H9 (cell line): ENCODE measurements around the gene LRIG1. TPM values are rescaled to one million over a fixed set of nuclear protein-coding genes. Genes with fewer than 3 reads are reported as not detected.

Experiments
- DNase-seq: peaks from one replicate; pipeline ENCODE4 v3.0.0-alpha.2; 2017
- H2AFZ ChIP-seq: one replicate; pipeline ENCODE4 v1.6.1; 2013; ENCODE audit warnings: mild to moderate bottlenecking, low read length, control low read depth, moderate library complexity
- H2AK5ac ChIP-seq: 2 replicates; pipeline ENCODE4 v1.6.1; 2013; ENCODE audit warnings: low read length, control low read depth, mixed read lengths; ENCODE audit not compliant: insufficient read length
- H2BK120ac ChIP-seq: one replicate; pipeline ENCODE4 v1.6.1; 2013; ENCODE audit warnings: low read depth, mild to moderate bottlenecking, low read length, control low read depth, inconsistent platforms; ENCODE audit not compliant: poor library complexity, severe bottlenecking
- H2BK12ac ChIP-seq: 2 replicates; pipeline ENCODE4 v1.6.1; 2013; ENCODE audit warnings: low read length, control low read depth, mixed read lengths, low read depth; ENCODE audit not compliant: insufficient read length
- H2BK15ac ChIP-seq: 2 replicates; pipeline ENCODE4 v1.6.1; 2013; ENCODE audit warnings: low read depth, low read length, control low read depth
- H2BK20ac ChIP-seq: one replicate; pipeline ENCODE4 v1.6.1; 2013; ENCODE audit warnings: low read depth, mild to moderate bottlenecking, low read length, control low read depth, inconsistent platforms; ENCODE audit not compliant: poor library complexity, severe bottlenecking
- H2BK5ac ChIP-seq: 2 replicates; pipeline ENCODE4 v1.6.1; 2013; ENCODE audit warnings: low read length, control low read depth, mixed read lengths; ENCODE audit not compliant: insufficient read length
- H3K14ac ChIP-seq: 2 replicates; pipeline ENCODE4 v1.6.1; 2013; ENCODE audit warnings: low read length, control low read depth; ENCODE audit not compliant: insufficient read depth
- H3K18ac ChIP-seq: 2 replicates; pipeline ENCODE4 v1.6.1; 2013; ENCODE audit warnings: low read depth, mild to moderate bottlenecking, mixed read lengths, low read length, control low read depth; ENCODE audit not compliant: insufficient read length
- H3K23ac ChIP-seq: 2 replicates; pipeline ENCODE4 v1.6.1; 2013; ENCODE audit warnings: low read length, control low read depth, mixed read lengths, low read depth; ENCODE audit not compliant: insufficient read length
- H3K23me2 ChIP-seq: 2 replicates; pipeline ENCODE4 v1.6.1; 2013; ENCODE audit warnings: low read depth, mild to moderate bottlenecking, mixed read lengths, low read length, control low read depth; ENCODE audit not compliant: insufficient read length, poor library complexity, severe bottlenecking
- H3K27ac ChIP-seq: 2 replicates; pipeline ENCODE4 v1.5.1; 2013; ENCODE audit warnings: low read length, control low read depth, mixed read lengths, low read depth; ENCODE audit not compliant: insufficient read length
- H3K27me3 ChIP-seq: 2 replicates; pipeline ENCODE4 v1.6.1; 2013; ENCODE audit warnings: low read length, control low read depth, inconsistent platforms; ENCODE audit not compliant: insufficient read depth
- H3K4ac ChIP-seq: 2 replicates; pipeline ENCODE4 v1.6.1; 2013; ENCODE audit warnings: low read depth, mild to moderate bottlenecking, control low read depth, inconsistent platforms, low read length, moderate library complexity
- H3K4me1 ChIP-seq: 2 replicates; pipeline ENCODE4 v1.6.1; 2013; ENCODE audit warnings: low read length, control low read depth, inconsistent platforms; ENCODE audit not compliant: insufficient read depth
- H3K4me2 ChIP-seq: 2 replicates; pipeline ENCODE4 v1.6.1; 2013; ENCODE audit warnings: low read length, control low read depth, mixed read lengths; ENCODE audit not compliant: insufficient read length, insufficient read depth
- H3K56ac ChIP-seq: 2 replicates; pipeline ENCODE4 v1.6.1; 2013; ENCODE audit warnings: low read depth, mild to moderate bottlenecking, mixed read lengths, low read length, control low read depth; ENCODE audit not compliant: insufficient read length
- H3K79me1 ChIP-seq: 2 replicates; pipeline ENCODE4 v1.6.1; 2013; ENCODE audit warnings: low read depth, mild to moderate bottlenecking, moderate library complexity, low read length, control low read depth, inconsistent platforms; ENCODE audit not compliant: insufficient read depth, poor library complexity, severe bottlenecking
- H3K79me2 ChIP-seq: 2 replicates; pipeline ENCODE4 v1.6.1; 2013; ENCODE audit warnings: low read length, control low read depth, inconsistent platforms; ENCODE audit not compliant: insufficient read depth
- H3K9ac ChIP-seq: 2 replicates; pipeline ENCODE4 v1.6.1; 2013; ENCODE audit warnings: low read length, control low read depth, mixed read lengths; ENCODE audit not compliant: insufficient read length; ENCODE audit errors: extremely low read depth
- H3K9me3 ChIP-seq: one replicate; pipeline ENCODE4 v1.6.1; 2013; ENCODE audit warnings: low read depth, low read length, inconsistent platforms; ENCODE audit not compliant: control insufficient read depth
- H3T11ph ChIP-seq: one replicate; pipeline ENCODE4 v1.6.1; 2013; ENCODE audit warnings: mild to moderate bottlenecking, low read length, control low read depth, inconsistent platforms
- H4K20me1 ChIP-seq: one replicate; pipeline ENCODE4 v1.6.1; 2013; ENCODE audit not compliant: control insufficient read depth, insufficient read length, insufficient read depth
- H4K5ac ChIP-seq: 2 replicates; pipeline ENCODE4 v1.6.1; 2013; ENCODE audit warnings: low read depth, mild to moderate bottlenecking, mixed read lengths, low read length, control low read depth; ENCODE audit not compliant: insufficient read length
- H4K8ac ChIP-seq: replicated peaks from 2 replicates; pipeline ENCODE4 v1.6.1; 2013; ENCODE audit warnings: low read length, control low read depth, mixed read lengths, low read depth; ENCODE audit not compliant: insufficient read length
- H4K91ac ChIP-seq: 2 replicates; pipeline ENCODE4 v1.6.1; 2013; ENCODE audit warnings: low read depth, mild to moderate bottlenecking, moderate library complexity, mixed read lengths, low read length, control low read depth; ENCODE audit not compliant: insufficient read length
- H3K27ac Mint-ChIP-seq, 3 experiments: 2 replicates in 2 of 3; 3 replicates in 1 of 3; pipeline ENCODE4 v1.8.0; 2020 to 2021; ENCODE audit warnings: mixed read lengths in 3 of 3, mild to moderate bottlenecking in 1 of 3, moderate library complexity in 1 of 3
- H3K27me3 Mint-ChIP-seq: 2 replicates; pipeline ENCODE4 v1.8.0; 2021; ENCODE audit warnings: low read depth, mild to moderate bottlenecking, moderate library complexity, mixed read lengths
- H3K36me3 Mint-ChIP-seq, 3 experiments: 2 replicates in 2 of 3; 3 replicates in 1 of 3; pipeline ENCODE4 v1.8.0; 2020 to 2021; ENCODE audit warnings: low read depth in 3 of 3, mixed read lengths in 3 of 3; ENCODE audit not compliant: insufficient read depth in 1 of 3
- H3K4me1 Mint-ChIP-seq, 2 experiments: 2 replicates each; pipeline ENCODE4 v1.8.0; 2020; ENCODE audit warnings: mixed read lengths in 2 of 2
- H3K4me3 Mint-ChIP-seq, 2 experiments: 2 replicates in 1 of 2; 3 replicates in 1 of 2; pipeline ENCODE4 v1.8.0; 2020 to 2021; ENCODE audit warnings: mild to moderate bottlenecking in 2 of 2, mixed read lengths in 2 of 2, moderate library complexity in 1 of 2
- H3K9me3 Mint-ChIP-seq, 2 experiments: 2 replicates in 1 of 2; 3 replicates in 1 of 2; pipeline ENCODE4 v1.8.0; 2020; ENCODE audit warnings: mild to moderate bottlenecking in 2 of 2, mixed read lengths in 2 of 2, moderate library complexity in 1 of 2
- WGBS: extraction: QIAGEN DNeasy Blood & Tissue Kit; methylation state at CpG from one replicate; pipeline ENCODE4 v1.1.7; 2013; ENCODE audit warnings: missing lambda C conversion rate, low lambda C conversion rate, mixed read lengths; ENCODE audit not compliant: insufficient read length; ENCODE audit errors: extremely low coverage; 5-methylcytosine and 5-hydroxymethylcytosine counted together
- total RNA-seq: library from RNA; stranded (reverse); gene quantifications from 2 replicates; pipeline ENCODE4 v1.2.1, GENCODE V29; 2021
- TF ChIP-seq, protein P1 (sequence below): fragments of 200-600 bp; sonication (generic); conservative IDR thresholded peaks from 3 replicates; pipeline ENCODE4 v1.8.0; 2021; ENCODE audit warnings: antibody characterized with exemption, mild to moderate bottlenecking

Gene LRIG1
- total RNA-seq, 1 experiment from 2014 or later, result 70.3 TPM

DNA sequence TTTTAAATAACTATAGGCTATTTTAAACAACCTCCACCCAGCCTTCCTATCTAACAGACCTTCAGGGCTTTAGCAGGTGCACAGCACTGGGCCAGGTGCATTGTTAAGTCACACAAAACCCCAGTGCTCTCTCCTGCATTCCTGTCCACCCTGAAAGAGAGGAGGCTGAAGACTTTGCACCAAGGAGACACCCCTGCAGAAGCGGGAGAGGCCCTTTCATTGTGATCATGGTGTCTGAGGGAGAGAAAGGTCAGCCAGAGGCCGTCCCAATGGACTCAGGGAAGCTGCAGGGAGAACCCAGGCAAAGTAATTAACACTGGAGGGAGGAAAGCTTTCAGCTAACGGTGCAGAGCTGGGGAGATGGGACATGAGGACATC, 5.2 kb downstream of the LRIG1 start:
- WGBS, result no CpG with 5 or more reads among the region's 3 CpGs
- Histone ChIP-seq H3K18ac (no peak overlapping the region), H3K4me1 (peaks cover 25% of the 10 kb centered on the region), H4K8ac (no peak overlapping the region), H3K79me2 (peaks cover 52% of the 10 kb centered on the region), H3K9me3 (no peaks in the 10 kb centered on the region), H4K91ac (no peak overlapping the region), H3K79me1 (no peaks in the 10 kb centered on the region), H4K20me1 (peaks cover 2% of the 10 kb centered on the region), H2BK5ac (peak overlapping the region; percentile 36), H3K14ac (no peak overlapping the region), H2BK12ac (peak overlapping the region; percentile 28), H2AFZ (no peak overlapping the region), H3K23me2 (peaks cover 13% of the 10 kb centered on the region), H2BK20ac (no peak overlapping the region), H3K23ac (no peak overlapping the region), H3K27ac (peak overlapping the region; percentile 97), H3T11ph (no peak overlapping the region), H3K9ac (peak overlapping the region; percentile 40), H2BK120ac (no peak overlapping the region), H3K4ac (no peak overlapping the region), H3K56ac (peak overlapping the region; percentile 66), H4K5ac (no peak overlapping the region), H2BK15ac (no peak overlapping the region; the same call in 1 of the 2 replicates), H3K27me3 (no peaks in the 10 kb centered on the region), H3K4me2 (peak overlapping the region; percentile 90), H2AK5ac (peak overlapping the region; percentile 96)
- peaks cover 0 to 3% of the 10 kb centered on the region in 2 experiments; a peak in 3 of 5 replicates for H3K9me3 Mint-ChIP-seq
- peaks cover 2 to 12% (median 10%) of the 10 kb centered on the region in 3 experiments; a peak in 6 of 7 replicates for H3K36me3 Mint-ChIP-seq
- H3K27ac Mint-ChIP-seq, result peak overlapping the region; percentile 69 to 97 (median 96)
- peak overlapping the region; percentile 40 to 99 for H3K4me3 Mint-ChIP-seq
- peak; percentile 77 for DNase-seq
- H3K4me1 Mint-ChIP-seq, result peaks cover 85 to 86% of the 10 kb centered on the region in 2 experiments
- TF ChIP-seq, protein P1, sequence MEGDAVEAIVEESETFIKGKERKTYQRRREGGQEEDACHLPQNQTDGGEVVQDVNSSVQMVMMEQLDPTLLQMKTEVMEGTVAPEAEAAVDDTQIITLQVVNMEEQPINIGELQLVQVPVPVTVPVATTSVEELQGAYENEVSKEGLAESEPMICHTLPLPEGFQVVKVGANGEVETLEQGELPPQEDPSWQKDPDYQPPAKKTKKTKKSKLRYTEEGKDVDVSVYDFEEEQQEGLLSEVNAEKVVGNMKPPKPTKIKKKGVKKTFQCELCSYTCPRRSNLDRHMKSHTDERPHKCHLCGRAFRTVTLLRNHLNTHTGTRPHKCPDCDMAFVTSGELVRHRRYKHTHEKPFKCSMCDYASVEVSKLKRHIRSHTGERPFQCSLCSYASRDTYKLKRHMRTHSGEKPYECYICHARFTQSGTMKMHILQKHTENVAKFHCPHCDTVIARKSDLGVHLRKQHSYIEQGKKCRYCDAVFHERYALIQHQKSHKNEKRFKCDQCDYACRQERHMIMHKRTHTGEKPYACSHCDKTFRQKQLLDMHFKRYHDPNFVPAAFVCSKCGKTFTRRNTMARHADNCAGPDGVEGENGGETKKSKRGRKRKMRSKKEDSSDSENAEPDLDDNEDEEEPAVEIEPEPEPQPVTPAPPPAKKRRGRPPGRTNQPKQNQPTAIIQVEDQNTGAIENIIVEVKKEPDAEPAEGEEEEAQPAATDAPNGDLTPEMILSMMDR, result no peak
- no peaks in the 10 kb centered on the region for H3K27me3 Mint-ChIP-seq
